GM10266 (cell line): Measurements from ENCODE around the gene AP1M2.

Experiments
- DNase-seq: peaks from one replicate; pipeline ENCODE4 v3.0.0; 2012; ENCODE audit errors: extremely low spot score
- CTCF ChIP-seq: IDR thresholded peaks from 2 replicates; pipeline ENCODE4 v1.5.1; 2012; ENCODE audit warnings: mild to moderate bottlenecking, low read depth; ENCODE audit not compliant: control insufficient read depth, insufficient read depth; ENCODE audit errors: missing control alignments

The AP1M2 gene

DNA sequence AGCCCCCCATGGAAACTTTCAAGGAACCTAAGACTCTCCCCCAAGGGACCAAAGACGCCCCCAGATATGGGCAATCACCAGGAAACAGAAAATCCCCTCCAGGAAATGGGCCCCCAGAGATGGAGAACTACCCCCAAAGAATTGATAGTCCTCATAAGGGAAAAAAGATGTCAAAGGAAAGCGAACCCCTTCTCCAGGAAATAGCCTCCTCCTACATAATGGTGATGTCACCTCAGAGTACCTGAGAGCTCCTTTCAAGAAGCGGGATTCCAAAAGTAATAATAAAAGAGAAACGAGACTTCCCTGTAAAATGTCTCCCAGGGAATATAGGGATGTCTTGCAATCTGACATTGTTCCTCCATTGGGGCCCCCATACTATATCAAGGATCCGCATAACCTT lies 19.5 kb downstream of the AP1M2 start:
- no peak for DNase-seq

GRCh38 chr19:10566658-10567410 lies 20.3 kb downstream of the AP1M2 start:
- peak; percentile 80 for DNase-seq
- no peak for TF ChIP-seq CTCF

More for the DNA sequence above, 19.5 kb downstream of the AP1M2 start:
- no peak for TF ChIP-seq CTCF

GRCh38 chr19:10566408-10566657 lies 20.8 kb downstream of the AP1M2 start:
- no peak for TF ChIP-seq CTCF
- DNase-seq = no peak

GRCh38 chr19:10565567-10566407 lies 21.3 kb downstream of the AP1M2 start, which contains the start of gene KRI1:
Gene KRI1, minus strand, starts transcription at chr19:10566010. Its CDS starts 11 bp downstream, at chr19:10565999.
- TF ChIP-seq CTCF = peak; percentile 5
- DNase-seq = peak; percentile 99

DNA sequence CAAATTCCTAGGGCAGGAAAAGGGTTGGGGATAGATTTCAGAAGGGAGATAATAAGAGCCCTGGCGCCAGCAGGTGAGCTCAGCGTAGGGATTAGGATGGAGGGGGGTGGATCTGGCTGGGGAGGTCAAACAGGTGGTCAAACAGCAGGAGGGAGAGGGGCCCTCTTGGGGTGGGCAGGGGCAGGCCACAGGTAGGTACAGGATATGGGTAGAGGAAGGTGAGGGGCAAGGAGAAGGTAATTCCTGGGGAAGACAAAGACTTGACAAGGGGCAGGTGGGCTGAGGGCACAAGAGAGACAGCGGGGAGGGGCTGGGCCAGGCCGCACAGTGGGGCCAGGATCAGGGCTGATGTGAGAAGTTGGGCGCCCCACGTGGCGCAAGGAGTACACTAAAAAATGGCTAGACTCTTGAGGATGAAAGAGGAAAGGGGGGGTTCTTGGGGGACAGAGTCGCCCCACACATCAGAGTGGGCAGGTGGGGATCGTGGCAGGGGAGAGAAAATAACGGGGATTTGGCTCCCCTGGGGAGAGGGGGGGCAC lies 22.0 kb downstream of the AP1M2 start:
- DNase-seq = peak; percentile 84

DNA sequence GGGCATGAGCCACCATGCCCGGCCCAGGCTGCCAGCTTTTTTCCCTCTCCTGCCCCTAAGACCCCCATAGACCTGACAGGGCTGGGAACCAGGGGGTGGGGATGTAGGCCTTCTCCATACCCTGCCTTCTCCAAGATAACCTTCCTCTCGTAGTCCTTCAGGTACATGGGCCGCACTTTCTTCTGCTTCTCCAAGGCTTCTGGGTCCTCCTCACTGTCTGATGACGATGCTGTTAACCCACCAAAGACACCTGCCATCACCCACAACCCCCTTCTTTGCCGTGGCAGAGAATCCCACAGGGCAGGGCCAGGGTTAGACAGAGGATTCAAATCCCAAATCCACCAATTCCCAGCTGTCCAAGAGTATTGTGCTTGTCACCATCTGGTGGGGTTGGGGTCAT lies 24.5 kb downstream of the AP1M2 start:
- no peak for TF ChIP-seq CTCF
- no peak for DNase-seq

More for the DNA sequence above, 22.0 kb downstream of the AP1M2 start:
- TF ChIP-seq CTCF = peak; percentile 61
